Esophagus squamous epithelium (tissue), 5 donors: ENCODE measurements around the gene ARID3A. TPM values are rescaled to one million over a fixed set of nuclear protein-coding genes. Genes with fewer than 3 reads are reported as not detected.

ENCODE experiments used
- DNase-seq: peaks from one replicate; lab custom pipeline; 2025; lab: John Stamatoyannopoulos, UW
- H3K27ac ChIP-seq, 4 donors: fragments of 200-600 bp; sonication (generic); one replicate each; pipeline ENCODE4 v1.5.1; 2016 to 2019; ENCODE audit warnings: mild to moderate bottlenecking in 1 of 4
- H3K27me3 ChIP-seq, 4 donors: fragments of 200-600 bp; sonication (generic); 1 replicate in 3 of 4; 2 replicates in 1 of 4; pipeline versions ENCODE4 v1.5.1 to v1.6.0; 2017 to 2021; ENCODE audit warnings: antibody characterized with exemption in 1 of 4
- H3K36me3 ChIP-seq, 3 donors: fragments of 200-600 bp; sonication (generic); one replicate each; pipeline ENCODE4 v1.5.1; 2016 to 2019
- H3K4me1 ChIP-seq, 3 donors: fragments of 200-600 bp; sonication (generic); one replicate each; pipeline ENCODE4 v1.5.1; 2017 to 2019
- H3K4me3 ChIP-seq, 4 donors: fragments of 200-600 bp; sonication (generic); 1 replicate in 3 of 4; 2 replicates in 1 of 4; pipeline ENCODE4 v1.5.1; 2016 to 2019; ENCODE audit warnings: mild to moderate bottlenecking in 2 of 4, moderate library complexity in 1 of 4
- H3K9me3 ChIP-seq, 3 donors: fragments of 200-600 bp; sonication (generic); one replicate each; pipeline ENCODE4 v1.5.1; 2016 to 2019
- POLR2A ChIP-seq, 4 donors: fragments of 450-650 bp; IDR thresholded peaks; one replicate each; pipeline ENCODE4 v1.6.1; 2017; ENCODE audit warnings: antibody characterized with exemption in 4 of 4, mild to moderate bottlenecking in 4 of 4, moderate library complexity in 3 of 4
- WGBS, 2 donors: methylation state at CpG; one replicate each; pipeline ENCODE4 v1.1.5; 2018; 5-methylcytosine and 5-hydroxymethylcytosine counted together
- intact Hi-C: fragments of 100-400 bp; cut with DNase I; formaldehyde crosslinking; loops from one replicate; pipeline ENCODE4 v1.15.0; 2022
- total RNA-seq, 4 donors: library from RNA; depleted of rRNA; stranded (reverse); fragments of >200 nt; gene quantifications; one replicate each; pipeline ENCODE4 v1.1.0, GENCODE V29; 2016
- TF ChIP-seq, protein P1 (sequence below), 6 experiments: fragments of 450-650 bp in 4 of 6; fragments of 200-600 bp in 2 of 6; sonication (generic) in 2 of 6; IDR thresholded peaks; one replicate each; pipeline ENCODE4 v1.5.1; 2016 to 2019; ENCODE audit warnings: antibody characterized with exemption in 6 of 6, mild to moderate bottlenecking in 4 of 6, moderate library complexity in 4 of 6
- donor health status: DM: yes; HTN: yes; CAD: no.

ARID3A gene
- total RNA-seq, 4 donors from 2014 or later, result 3.0 to 6.6 (median 4.7) TPM

DNA sequence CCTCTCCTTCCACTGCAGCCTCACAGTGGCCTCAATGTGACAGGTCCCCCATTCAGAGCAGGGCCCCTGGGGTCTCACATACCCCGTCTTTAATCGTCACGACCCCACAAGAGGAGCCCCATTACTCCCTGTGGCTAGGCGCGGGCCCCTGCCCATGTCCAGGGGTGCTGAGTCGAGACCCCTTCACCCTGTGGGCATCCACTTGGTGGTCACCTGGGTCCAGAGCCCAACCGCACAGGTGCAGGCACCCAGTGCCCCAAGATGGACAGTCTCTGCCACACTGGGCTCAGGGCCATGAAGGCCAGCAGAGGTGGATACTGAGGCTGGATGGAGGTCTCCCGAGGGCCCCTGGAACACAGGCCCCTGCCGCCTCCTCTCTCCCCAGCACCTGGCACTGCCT is 92.1 kb downstream of the ARID3A start:
- WGBS, 2 donors, result 86 to 100% methylated on average over 1 to 6 of the region's 9 CpGs
- no peak for TF ChIP-seq POLR2A (IDR thresholded peaks at IDR 0.05)
- TF ChIP-seq, protein P1, sequence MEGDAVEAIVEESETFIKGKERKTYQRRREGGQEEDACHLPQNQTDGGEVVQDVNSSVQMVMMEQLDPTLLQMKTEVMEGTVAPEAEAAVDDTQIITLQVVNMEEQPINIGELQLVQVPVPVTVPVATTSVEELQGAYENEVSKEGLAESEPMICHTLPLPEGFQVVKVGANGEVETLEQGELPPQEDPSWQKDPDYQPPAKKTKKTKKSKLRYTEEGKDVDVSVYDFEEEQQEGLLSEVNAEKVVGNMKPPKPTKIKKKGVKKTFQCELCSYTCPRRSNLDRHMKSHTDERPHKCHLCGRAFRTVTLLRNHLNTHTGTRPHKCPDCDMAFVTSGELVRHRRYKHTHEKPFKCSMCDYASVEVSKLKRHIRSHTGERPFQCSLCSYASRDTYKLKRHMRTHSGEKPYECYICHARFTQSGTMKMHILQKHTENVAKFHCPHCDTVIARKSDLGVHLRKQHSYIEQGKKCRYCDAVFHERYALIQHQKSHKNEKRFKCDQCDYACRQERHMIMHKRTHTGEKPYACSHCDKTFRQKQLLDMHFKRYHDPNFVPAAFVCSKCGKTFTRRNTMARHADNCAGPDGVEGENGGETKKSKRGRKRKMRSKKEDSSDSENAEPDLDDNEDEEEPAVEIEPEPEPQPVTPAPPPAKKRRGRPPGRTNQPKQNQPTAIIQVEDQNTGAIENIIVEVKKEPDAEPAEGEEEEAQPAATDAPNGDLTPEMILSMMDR (IDR thresholded peaks at IDR 0.05), result no peak
- H3K4me3 ChIP-seq, result peak overlapping the region in 3 of 4 donors; percentile 12 to 51 (median 16)
- intact Hi-C loops, result no loop called here
- no peak for DNase-seq
- H3K27ac ChIP-seq, result peak overlapping the region; percentile 89 to 97 (median 94)
- H3K36me3 ChIP-seq, result peaks cover 7 to 25% (median 14%) of the 10 kb centered on the region in 3 donors
- peaks cover 56 to 82% (median 63%) of the 10 kb centered on the region in 3 donors for H3K4me1 ChIP-seq
- no peaks in the 10 kb centered on the region for H3K9me3 ChIP-seq
- no peaks in the 10 kb centered on the region for H3K27me3 ChIP-seq

DNA sequence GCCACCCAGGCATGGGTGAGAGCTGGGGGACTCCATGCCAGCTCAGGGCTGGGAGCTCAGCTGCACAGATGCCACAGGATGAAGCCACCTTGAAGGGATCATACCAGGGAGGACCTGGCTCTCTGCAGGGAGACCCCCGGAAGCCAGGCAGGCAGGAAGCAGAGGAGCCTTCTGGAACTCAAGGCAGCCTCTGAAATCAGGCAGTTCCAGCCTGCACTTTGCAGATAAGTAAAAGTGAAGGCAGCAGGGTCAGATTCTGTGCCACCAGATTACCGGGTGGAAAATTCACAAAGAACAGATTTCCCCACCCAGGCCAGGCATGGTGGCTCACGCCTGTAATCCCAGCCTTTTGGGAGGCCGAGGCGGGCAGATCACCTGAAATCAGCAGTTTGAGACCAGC is 92.6 kb downstream of the ARID3A start:
- TF ChIP-seq, protein P1 (IDR thresholded peaks at IDR 0.05), result no peak
- TF ChIP-seq POLR2A (IDR thresholded peaks at IDR 0.05), result no peak
- peaks cover 56 to 87% (median 67%) of the 10 kb centered on the region in 3 donors for H3K4me1 ChIP-seq
- no peaks in the 10 kb centered on the region for H3K27me3 ChIP-seq
- peaks cover 7 to 20% (median 10%) of the 10 kb centered on the region in 3 donors for H3K36me3 ChIP-seq
- no peak overlapping the region for H3K4me3 ChIP-seq
- intact Hi-C loops, result no loop called here
- 58 to 63% methylated on average over 4 of the region's 5 CpGs for WGBS, 2 donors
- H3K9me3 ChIP-seq, result no peaks in the 10 kb centered on the region
- H3K27ac ChIP-seq, result peak overlapping the region; percentile 89 to 97 (median 94)
- no peak for DNase-seq

DNA sequence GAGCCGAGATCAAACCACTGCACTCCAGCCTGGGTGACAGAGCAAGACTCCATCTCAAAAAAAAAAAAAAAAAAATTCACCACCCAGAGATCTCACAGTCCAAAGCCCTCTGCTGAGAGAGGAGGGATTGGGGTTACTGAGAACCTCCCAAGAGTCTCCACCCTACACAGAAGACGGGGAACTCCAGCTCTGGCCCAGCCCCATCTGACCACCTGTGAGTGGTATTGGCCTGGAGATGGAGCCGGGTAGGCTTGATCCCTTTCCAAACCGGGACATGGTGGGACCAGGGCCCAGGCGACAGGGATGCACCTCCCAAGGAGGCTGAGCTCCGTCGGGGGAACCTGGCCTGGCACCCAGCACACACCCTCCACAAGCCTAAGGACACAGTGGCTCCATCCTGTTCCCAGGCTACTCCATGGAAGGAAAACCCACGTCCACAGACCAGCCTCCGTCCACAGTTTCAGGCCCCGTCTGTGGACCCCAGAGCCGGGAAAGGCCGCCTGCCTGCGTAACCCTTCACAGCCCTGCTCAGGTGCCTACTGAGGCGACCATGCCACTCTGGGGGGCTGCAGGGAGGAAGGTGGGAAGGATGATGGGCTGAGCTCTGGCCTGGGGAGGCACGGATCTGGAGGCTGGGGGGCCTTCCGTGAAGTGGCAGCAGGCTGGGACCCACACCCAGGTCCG is 93.2 kb downstream of the ARID3A start:
- Histone ChIP-seq H3K9me3 (no peaks in the 10 kb centered on the region), H3K36me3 (peaks cover 1 to 14% (median 3%) of the 10 kb centered on the region in 3 donors), H3K27ac (peak overlapping the region; percentile 52 to 97 (median 94)), H3K4me3 (peak overlapping the region; percentile 86 to 95 (median 94)), H3K4me1 (peaks cover 56 to 81% (median 67%) of the 10 kb centered on the region in 3 donors), H3K27me3 (no peaks in the 10 kb centered on the region)
- no peak for DNase-seq
- TF ChIP-seq, protein P1 (IDR thresholded peaks at IDR 0.05), result no peak
- TF ChIP-seq POLR2A (IDR thresholded peaks at IDR 0.05), result no peak
- intact Hi-C loops, result no loop called here
- 10 to 24% methylated on average over 2 to 9 of the region's 17 CpGs for WGBS, 2 donors

DNA sequence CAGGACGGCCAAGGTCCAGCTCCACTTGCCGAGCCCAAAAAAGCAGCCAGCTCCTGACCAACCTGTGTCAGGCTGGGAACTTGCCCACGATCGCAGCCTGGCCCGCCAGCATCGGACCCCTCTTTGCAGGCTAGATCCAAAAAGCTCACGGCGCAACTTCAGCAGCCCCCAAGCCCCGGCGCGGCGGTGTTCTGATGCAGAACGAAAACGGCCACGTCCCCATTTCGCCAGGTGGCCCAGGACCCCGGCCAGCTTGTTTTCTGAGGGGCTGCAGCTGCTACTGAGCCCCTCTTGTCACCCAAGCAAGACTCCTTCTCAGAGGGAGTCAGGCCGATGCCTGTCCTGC is 93.8 kb downstream of the ARID3A start:
- peak overlapping the region; percentile 52 to 97 (median 94) for H3K27ac ChIP-seq
- H3K36me3 ChIP-seq, result peaks cover 0 to 8% (median 0%) of the 10 kb centered on the region in 3 donors
- peaks cover 55 to 76% (median 66%) of the 10 kb centered on the region in 3 donors for H3K4me1 ChIP-seq
- intact Hi-C loops, result no loop called here
- no peaks in the 10 kb centered on the region for H3K27me3 ChIP-seq
- H3K9me3 ChIP-seq, result no peaks in the 10 kb centered on the region
- H3K4me3 ChIP-seq, result peak overlapping the region; percentile 86 to 95 (median 94)
- TF ChIP-seq, protein P1 (IDR thresholded peaks at IDR 0.05), result no peak
- TF ChIP-seq POLR2A (IDR thresholded peaks at IDR 0.05), result no peak
- WGBS, 2 donors, result no CpG with 5 or more reads among the region's 18 CpGs
- DNase-seq, result no peak
